NOMO-1 treated with DMSO at 0.1 percent for 48 hours (cell line): Measurements from ENCODE around the gene SELENOV.
A peak's percentile ranks its signal among the peaks of the same experiment; 100 is the strongest.
"Not testable (repeated sequence)": the region's sequence is repeated elsewhere in the genome, so short reads cannot be mapped to it uniquely, and the experiment has no call there.

ENCODE experiments used
- DNase-seq: peaks from one replicate; lab custom pipeline; 2025; ENCODE audit not compliant: unreplicated experiment; lab: John Stamatoyannopoulos, UW

Gene SELENOV

DNA sequence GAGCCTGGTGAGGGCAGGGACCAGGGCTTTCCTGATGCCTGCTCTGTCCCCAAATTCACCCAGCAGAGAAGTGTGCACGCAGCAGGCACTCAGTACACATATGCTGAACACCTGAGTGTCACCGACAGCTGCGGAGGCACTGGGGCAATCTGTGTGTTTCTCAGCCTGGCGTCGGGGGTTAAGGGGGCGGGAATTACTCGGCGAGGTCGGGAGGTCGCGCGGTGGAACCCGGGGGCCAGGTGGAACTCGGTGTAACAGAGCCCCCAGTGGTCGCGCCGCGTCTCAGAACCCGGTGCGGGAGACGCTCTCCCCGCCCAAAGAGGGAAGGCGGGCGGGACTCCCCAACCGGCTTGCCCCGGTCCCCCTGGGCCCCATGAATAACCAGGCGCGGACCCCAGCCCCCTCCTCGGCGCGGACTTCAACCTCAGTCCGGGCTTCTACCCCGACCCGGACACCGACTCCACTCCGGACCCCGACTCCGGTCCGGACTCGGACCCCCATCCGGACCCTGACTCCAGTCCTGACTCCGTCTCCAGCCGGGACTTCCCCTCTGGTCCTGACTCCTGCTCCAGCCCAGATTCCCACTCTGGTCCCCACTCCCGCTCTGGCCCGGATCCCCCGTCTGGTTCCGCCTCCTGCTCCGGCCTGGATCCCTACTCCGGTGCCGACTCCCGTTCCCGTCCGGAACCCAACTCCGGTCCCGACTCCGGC lies at the start of gene SELENOV:
TSS of gene SELENOV (plus strand) at position 300 of the 711 bp plus-strand sequence. CDS start at position 374, 74 bp downstream.
- no peak for DNase-seq

DNA sequence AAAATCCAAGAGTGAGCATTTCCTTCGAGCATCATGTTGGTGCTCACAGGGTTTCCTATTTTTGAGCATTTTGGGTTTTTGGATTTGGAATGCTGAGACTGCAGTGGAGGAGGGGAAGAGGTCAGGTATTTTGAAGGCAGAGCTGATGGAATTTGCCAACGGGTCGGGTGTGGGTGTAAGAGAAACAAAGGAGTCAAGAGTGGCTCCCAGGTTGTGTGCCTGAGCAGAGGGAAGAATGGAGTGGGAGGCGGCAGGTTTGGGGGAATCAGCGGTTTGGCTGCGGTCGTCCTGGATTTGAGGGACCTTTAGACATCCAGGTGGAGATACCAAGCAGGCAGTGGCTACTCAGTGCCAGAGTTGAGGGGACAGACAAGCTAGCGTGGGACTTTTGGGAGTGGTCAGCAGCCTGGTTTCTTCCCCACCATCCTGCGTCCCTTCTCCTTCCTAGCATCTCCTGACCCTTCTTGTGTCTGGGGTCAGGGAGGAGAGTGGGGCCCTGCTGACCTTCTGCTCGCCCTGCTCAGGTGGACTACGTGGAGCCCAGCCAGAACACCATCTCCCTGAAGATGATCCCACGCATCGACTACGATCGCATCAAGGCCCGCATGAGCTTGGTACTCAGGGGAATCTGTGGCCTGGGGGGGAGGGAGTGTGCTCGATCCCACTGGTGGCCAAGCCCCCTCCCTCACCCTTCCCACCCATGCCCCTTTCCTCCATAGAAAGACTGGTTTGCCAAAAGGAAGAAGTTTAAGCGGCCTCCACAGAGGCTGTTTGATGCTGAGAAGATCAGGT lies 48.8 kb upstream of the SELENOV start:
- DNase-seq, result no peak

DNA sequence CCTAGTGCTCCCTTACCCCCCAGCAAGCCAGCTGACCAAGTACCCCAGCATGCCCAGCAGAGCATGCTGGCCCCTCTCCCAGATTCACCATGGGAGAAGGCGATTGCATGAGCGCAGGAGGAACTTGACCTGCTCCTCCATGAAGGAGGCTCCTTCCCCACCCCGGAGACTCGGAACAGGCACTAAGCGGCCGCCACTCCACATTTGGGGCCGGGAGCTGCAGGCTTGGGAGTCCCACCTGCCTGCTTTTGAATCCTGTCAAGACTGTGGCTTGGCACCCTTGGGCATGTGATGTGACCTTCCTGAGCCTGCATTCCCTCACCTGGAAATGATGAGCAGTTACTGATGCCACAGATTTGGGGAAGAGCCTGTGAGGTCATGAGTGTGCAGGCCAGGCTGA lies 47.0 kb upstream of the SELENOV start:
- no peak for DNase-seq

DNA sequence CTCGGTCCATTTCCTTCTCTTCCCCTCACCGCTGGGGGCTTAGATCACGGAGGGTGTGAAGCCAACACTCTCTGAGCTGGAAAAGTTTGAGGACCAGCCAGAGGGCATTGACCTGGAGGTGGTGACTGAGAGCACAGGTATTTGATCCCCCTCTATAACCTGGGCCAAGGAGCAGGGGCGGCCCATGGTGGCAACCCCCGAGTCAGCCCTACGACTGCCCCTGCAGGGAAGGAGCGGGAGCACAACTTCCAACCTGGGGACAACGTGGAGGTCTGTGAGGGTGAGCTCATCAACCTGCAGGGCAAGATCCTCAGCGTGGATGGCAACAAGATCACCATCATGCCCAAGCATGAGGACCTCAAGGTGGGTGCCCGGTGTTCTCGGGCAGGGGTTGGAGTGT lies 45.9 kb upstream of the SELENOV start:
- no peak for DNase-seq

DNA sequence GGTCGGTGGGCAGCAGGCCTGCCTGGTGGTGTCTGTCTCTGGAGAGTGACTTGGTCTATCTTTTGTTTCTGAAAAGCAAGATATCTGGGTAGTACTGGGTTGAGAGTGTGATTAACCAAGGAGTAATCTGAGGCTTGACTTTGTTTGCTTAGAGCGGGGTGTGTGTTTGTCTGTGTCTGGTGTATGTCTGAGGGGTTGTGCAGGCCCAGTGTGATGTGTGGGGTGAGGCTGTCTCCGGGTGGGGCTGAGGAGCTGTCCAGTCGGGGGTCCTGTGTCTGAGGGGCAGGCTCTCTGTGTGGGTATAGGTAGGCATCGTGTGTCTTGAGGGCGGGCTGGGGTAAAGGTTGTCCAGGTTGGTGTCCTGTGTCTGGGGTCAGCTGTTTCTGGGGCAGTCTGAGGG lies 45.4 kb upstream of the SELENOV start:
- DNase-seq, result no peak

- DNase-seq, result no peak
Observed at GRCh38 chr19:39470724-39471339, 44.1 kb upstream of the SELENOV start.

DNA sequence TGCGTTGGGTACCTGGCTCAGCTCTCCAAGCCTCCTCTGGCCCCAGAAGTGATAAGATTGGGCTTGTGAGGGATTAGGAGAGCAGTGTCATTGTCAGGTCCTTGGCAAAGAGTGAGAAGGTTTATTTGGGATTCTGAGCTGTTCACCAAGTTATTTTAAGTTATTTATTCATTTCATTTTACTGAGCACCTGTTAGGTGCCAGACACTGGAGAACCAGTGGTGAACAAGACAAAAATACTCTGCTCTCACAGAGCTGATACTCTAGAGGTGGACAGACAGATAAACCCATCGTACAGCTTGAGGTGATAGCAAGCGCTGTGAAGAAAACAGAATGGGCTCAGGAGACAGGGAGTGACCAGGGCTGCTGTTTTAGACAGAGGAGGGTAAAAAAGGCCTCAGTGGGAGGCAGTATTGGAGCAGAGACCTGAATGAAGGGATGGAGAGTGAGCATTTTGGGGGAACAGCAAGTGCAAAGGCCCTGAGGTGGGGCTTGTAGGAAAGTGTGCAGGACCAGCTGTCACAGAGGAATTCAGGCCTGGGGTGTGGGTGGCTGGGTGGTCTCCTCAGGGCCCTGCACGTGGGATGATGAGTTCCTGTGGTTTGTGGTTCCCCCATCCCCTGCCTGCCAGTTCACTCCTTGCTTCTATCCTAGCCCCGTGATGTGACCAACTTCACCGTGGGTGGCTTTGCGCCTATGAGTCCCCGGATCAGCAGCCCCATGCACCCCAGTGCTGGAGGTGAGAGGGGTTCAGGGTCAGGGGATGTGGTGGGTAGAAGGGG lies 43.0 kb upstream of the SELENOV start:
- DNase-seq, result no peak

GRCh38 chr19:39472746-39473442 lies 42.0 kb upstream of the SELENOV start:
- no peak for DNase-seq

DNA sequence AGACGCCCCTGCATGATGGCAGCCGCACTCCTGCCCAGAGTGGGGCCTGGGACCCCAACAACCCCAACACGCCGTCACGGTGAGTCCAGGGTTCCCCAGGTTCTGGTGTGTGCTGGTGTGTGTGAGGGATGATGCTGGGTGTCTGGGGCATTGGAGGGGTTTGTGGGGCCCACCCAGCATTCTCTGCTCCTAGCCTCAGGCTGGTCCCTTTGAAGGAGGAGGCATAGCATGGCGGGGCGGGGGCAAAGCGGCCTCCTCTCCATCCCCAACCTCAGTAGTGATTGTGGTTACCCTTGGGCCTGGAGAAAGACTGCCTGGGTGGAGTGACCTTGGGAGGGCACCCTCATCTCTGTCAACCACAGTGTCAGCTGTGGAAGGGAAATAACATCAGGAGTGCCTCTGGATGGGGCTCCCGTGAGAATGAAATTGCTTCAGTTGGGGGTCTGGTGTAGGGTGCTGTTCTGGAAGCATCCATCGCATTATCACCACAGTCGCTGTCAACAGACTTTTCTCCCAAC lies 41.4 kb upstream of the SELENOV start:
- no peak for DNase-seq

GRCh38 chr19:39474139-39474620 lies 40.8 kb upstream of the SELENOV start:
- DNase-seq, result peak; percentile 0

GRCh38 chr19:39475748-39476147 lies 39.2 kb upstream of the SELENOV start:
- DNase-seq, result no peak

DNA sequence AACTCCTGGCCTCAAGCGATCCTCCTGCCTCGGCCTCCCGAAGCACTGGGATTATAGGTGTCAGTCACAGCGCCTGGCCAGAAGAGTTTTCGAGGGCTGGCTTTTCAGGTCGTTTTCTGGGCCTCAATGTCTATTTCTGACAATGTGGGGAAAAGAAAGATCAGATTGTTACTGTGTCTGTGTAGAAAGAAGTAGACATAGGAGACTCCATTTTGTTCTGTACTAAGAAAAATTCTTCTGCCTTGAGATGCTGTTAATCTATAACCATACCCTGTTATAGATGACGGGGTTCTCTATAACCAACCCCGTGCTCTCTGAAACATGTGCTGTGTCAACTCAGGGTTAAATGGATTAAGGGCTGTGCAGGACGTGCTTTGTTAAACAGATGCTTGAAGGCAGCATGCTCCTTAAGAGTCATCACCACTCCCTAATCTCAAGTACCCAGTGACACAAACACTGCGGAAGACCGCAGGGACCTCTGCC lies 35.6 kb upstream of the SELENOV start:
- not testable (repeated sequence) for DNase-seq

- no peak for DNase-seq
Observed at GRCh38 chr19:39479916-39480315, 35.0 kb upstream of the SELENOV start.

- peak; percentile 90 for DNase-seq
Observed at GRCh38 chr19:39480337-39481228, 34.4 kb upstream of the SELENOV start, which contains the start of gene TIMM50. Gene TIMM50, plus strand, starts transcription at chr19:39480838. Its CDS starts 16 bp downstream, at chr19:39480854.

GRCh38 chr19:39481229-39481545 lies 33.8 kb upstream of the SELENOV start:
- no peak for DNase-seq

DNA sequence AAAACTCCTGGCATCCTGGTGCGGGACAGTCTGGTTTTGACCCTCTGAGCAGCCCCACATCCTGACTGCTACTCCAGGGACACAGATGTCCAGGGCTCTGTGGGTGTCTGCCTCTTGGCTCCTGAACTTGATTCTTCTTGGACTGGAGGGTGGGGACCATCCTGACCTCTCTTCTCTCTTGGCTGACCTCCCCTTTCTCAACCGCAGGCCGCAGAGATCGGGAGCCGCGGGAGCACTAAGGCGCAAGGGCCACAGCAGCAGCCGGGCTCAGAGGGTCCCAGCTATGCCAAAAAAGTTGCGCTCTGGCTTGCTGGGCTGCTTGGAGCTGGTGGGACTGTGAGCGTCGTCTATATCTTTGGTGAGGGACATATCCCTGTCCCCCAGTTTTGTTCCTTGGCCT lies 33.3 kb upstream of the SELENOV start:
- no peak for DNase-seq

DNA sequence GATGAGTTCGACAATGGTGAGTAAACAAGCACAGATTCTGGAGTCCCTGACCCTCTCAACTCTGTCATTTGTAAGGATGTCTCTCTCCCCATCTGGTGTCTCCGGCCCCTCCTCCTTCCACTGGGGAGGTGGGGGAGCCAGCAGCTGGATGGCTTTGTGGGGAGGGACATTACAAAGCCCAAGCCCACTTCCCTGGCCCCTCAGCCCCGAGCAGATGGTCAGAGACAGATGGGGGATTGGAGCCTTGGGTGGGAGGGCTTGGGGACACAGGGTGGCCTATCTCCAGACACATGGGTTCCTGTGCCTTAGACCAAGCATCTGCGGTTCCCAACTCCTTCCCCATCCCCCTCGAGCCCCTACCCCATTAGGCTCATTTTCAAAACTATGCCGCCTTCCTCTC lies 31.8 kb upstream of the SELENOV start:
- no peak for DNase-seq

DNA sequence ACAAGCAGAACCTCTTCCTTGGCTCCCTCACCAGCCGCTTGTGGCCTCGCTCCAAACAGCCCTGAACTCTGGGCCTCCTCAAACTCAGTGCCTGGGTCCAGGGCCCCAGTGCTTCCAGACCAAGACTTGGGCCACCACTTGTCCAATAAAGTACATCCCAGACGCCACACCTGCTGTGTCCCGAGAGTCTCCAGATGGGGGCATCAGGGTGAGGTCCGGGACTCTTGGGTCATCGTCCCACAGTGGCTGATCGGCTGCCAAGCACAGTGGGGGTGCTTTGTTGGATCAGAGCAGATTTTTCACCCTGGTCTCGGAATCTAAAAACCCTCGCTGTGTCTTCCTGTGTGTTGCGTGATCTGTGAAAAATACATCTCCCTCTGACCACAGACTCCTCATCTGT lies 25.2 kb upstream of the SELENOV start:
- no peak for DNase-seq

GRCh38 chr19:39492225-39492624 lies 22.7 kb upstream of the SELENOV start:
- DNase-seq, result no peak
